ENCODE data around the gene TMEM39A. TPM values are rescaled to one million over a fixed set of nuclear protein-coding genes. Genes with fewer than 3 reads are reported as not detected.

The TMEM39A gene
- total and polyA plus RNA-seq, 4 donors, result 4.7 to 69.2 (median 17.5) TPM

DNA sequence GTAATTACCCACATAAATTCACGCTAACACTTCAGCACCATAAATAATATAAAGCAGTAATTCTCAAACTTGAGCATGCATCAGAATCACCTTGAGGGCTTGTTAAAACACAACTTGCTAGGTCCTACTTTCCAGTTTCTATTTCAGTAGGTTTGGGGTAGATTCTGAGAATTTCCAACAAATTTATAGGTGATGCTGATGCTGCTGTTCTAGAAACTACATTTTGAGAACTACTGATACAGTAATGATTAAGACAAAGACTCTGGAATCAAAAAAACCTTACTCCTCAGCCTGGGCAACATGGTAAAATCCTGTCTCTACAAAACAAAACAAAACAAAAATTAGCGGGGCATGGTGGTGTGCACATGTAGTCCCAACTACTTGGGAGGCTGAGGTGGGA, 18.8 kb downstream of the TMEM39A start:
- TF ChIP-seq FOXA2 (IDR thresholded peaks at IDR 0.05), result no peak
- no peak for TF ChIP-seq YY1 (IDR thresholded peaks at IDR 0.05)
- TF ChIP-seq RXRA (IDR thresholded peaks at IDR 0.05), result no peak
- TF ChIP-seq ATF3 (IDR thresholded peaks at IDR 0.05), result no peak
- no peak for TF ChIP-seq GABPA (IDR thresholded peaks at IDR 0.05 in 1 of 2, conservative IDR thresholded peaks at IDR 0.05 in 1 of 2)
- no peak for TF ChIP-seq EGR1 (IDR thresholded peaks at IDR 0.05; ENCODE audit: low read depth in 2 of 2)
- no peak for TF ChIP-seq ZBTB33 (IDR thresholded peaks at IDR 0.05)
- no peak for TF ChIP-seq JUND (IDR thresholded peaks at IDR 0.05)
- H3K9ac ChIP-seq (ENCODE audit: low read depth in 1 of 2, low read length in 2 of 2), result no peak overlapping the region
- no peaks in the 10 kb centered on the region for H3K4me1 ChIP-seq (ENCODE audit: control insufficient read depth in 4 of 4, insufficient read depth in 4 of 4, low read length in 3 of 4)
- DNase-seq (ENCODE audit: low spot score), result no peak
- no peaks in the 10 kb centered on the region for H3K27me3 ChIP-seq (ENCODE audit: control insufficient read depth in 4 of 4, insufficient read depth in 4 of 4, low read length in 3 of 4)
- whole genome bisulfite sequencing, result 93% methylated on average over 2 of the region's 2 CpGs
- H3K27ac ChIP-seq (ENCODE audit: low read depth in 1 of 2, low read length in 2 of 2), result no peak overlapping the region
- no peaks in the 10 kb centered on the region for H3K9me3 ChIP-seq (ENCODE audit: control insufficient read depth in 4 of 4, low read length in 3 of 4)
- H3K4me3 ChIP-seq (ENCODE audit: low read depth in 1 of 3, low read length in 3 of 3), result no peak overlapping the region
- H3K36me3 ChIP-seq (ENCODE audit: control insufficient read depth in 4 of 4, insufficient read depth in 3 of 4, low read depth in 1 of 4, low read length in 3 of 4), result peaks cover 9 to 57% (median 50%) of the 10 kb centered on the region in 4 donors

GRCh38 chr3:119443179-119443578, 20.2 kb downstream of the TMEM39A start:
- no peaks in the 10 kb centered on the region for H3K27me3 ChIP-seq (ENCODE audit: control insufficient read depth in 4 of 4, insufficient read depth in 4 of 4, low read length in 3 of 4)
- TF ChIP-seq ATF3 (IDR thresholded peaks at IDR 0.05) (no peak), HNF4A (conservative IDR thresholded peaks at IDR 0.05) (no peak), REST (IDR thresholded peaks at IDR 0.05) (no peak), NR2F2 (IDR thresholded peaks at IDR 0.05) (no peak), TAF1 (conservative IDR thresholded peaks at IDR 0.05) (no peak)
- H3K36me3 ChIP-seq (ENCODE audit: control insufficient read depth in 4 of 4, insufficient read depth in 3 of 4, low read depth in 1 of 4, low read length in 3 of 4), result peaks cover 7 to 46% (median 45%) of the 10 kb centered on the region in 4 donors
- no peak overlapping the region for H3K9ac ChIP-seq (ENCODE audit: low read depth in 1 of 2, low read length in 2 of 2)
- H3K27ac ChIP-seq (ENCODE audit: low read depth in 1 of 2, low read length in 2 of 2), result no peak overlapping the region
- no peaks in the 10 kb centered on the region for H3K4me1 ChIP-seq (ENCODE audit: control insufficient read depth in 4 of 4, insufficient read depth in 4 of 4, low read length in 3 of 4)
- no peak overlapping the region for H3K4me3 ChIP-seq (ENCODE audit: low read depth in 1 of 3, low read length in 3 of 3)
- DNase-seq (ENCODE audit: low spot score), result no peak
- H3K9me3 ChIP-seq (ENCODE audit: control insufficient read depth in 4 of 4, low read length in 3 of 4), result no peaks in the 10 kb centered on the region

DNA sequence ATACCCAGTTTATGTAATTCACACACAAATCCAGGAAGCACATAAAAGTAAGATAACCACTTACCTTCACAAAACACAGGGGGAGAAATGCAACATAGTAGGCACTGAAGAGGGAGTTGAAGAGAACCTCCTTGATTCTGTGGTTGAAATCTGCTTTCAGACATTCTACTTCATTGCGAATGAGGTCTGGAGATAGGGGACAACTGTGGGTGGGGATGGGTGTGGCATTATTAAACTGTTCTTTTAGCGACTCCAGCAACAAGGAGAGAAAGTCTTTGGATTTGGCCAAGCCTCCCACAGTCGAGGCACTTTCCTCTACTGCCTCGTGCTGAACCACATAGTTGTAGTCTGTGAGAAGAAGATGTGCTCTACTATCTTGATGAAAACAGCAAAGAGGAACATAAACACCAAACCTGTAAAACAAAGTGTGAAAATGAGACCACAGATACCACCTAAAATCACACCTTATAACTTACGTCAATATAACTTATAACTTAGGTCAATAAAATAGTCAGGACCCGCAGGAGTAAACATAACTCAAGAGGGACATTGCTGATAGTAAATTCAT, 25.6 kb downstream of the TMEM39A start:
- DNase-seq (ENCODE audit: low spot score), result no peak
- no peak overlapping the region for H3K9ac ChIP-seq (ENCODE audit: low read depth in 1 of 2, low read length in 2 of 2)
- no peaks in the 10 kb centered on the region for H3K4me1 ChIP-seq (ENCODE audit: control insufficient read depth in 4 of 4, insufficient read depth in 4 of 4, low read length in 3 of 4)
- peaks cover 23 to 71% (median 65%) of the 10 kb centered on the region in 4 donors for H3K36me3 ChIP-seq (ENCODE audit: control insufficient read depth in 4 of 4, insufficient read depth in 3 of 4, low read depth in 1 of 4, low read length in 3 of 4)
- no peak overlapping the region for H3K4me3 ChIP-seq (ENCODE audit: low read depth in 1 of 3, low read length in 3 of 3)
- no peaks in the 10 kb centered on the region for H3K27me3 ChIP-seq (ENCODE audit: control insufficient read depth in 4 of 4, insufficient read depth in 4 of 4, low read length in 3 of 4)
- 91% methylated on average over 6 of the region's 6 CpGs for WGBS
- H3K9me3 ChIP-seq (ENCODE audit: control insufficient read depth in 4 of 4, low read length in 3 of 4), result no peaks in the 10 kb centered on the region
- TF ChIP-seq ATF3 (IDR thresholded peaks at IDR 0.05) (no peak), NR2F2 (IDR thresholded peaks at IDR 0.05) (no peak), SP1 (IDR thresholded peaks at IDR 0.05) (no peak), HNF4A (conservative IDR thresholded peaks at IDR 0.05) (no peak), FOXA1 (IDR thresholded peaks at IDR 0.05) (no peak), JUND (IDR thresholded peaks at IDR 0.05) (no peak)
- H3K27ac ChIP-seq (ENCODE audit: low read depth in 1 of 2, low read length in 2 of 2), result no peak overlapping the region

All from liver (tissue), 9 donors.